CD4-positive, CD25-positive, alpha-beta regulatory T cell (primary cell): ENCODE data around the gene ALK. TPM values are rescaled to one million over a fixed set of nuclear protein-coding genes. Genes with fewer than 3 reads are reported as not detected.
A peak's percentile ranks its signal among the peaks of the same experiment; 100 is the strongest.

ENCODE experiments used
- ATAC-seq, 2 donors: fragments of 150-1000 bp; cut with Tn5 transposase; one replicate each; pipeline ENCODE4 v1.10.0; 2021; ENCODE audit warnings: low read depth in 2 of 2, moderate number of reproducible peaks in 2 of 2, moderate library complexity in 1 of 2
- DNase-seq, 3 donors: peaks; one replicate each; pipeline versions ENCODE4 v3.0.0 to v3.0.0-alpha.2; 2012 to 2022; ENCODE audit warnings: mixed read lengths in 1 of 3
- H3K27ac ChIP-seq: one replicate; pipeline ENCODE4 v1.7.0; 2013; ENCODE audit warnings: mild to moderate bottlenecking, low read length; ENCODE audit not compliant: insufficient read depth, poor library complexity, severe bottlenecking
- H3K27me3 ChIP-seq: one replicate; pipeline ENCODE4 v1.7.0; 2013; ENCODE audit warnings: low read length; ENCODE audit not compliant: control insufficient read depth, insufficient read depth
- H3K36me3 ChIP-seq: one replicate; pipeline ENCODE4 v1.7.0; 2013; ENCODE audit warnings: mild to moderate bottlenecking, low read length, moderate library complexity; ENCODE audit not compliant: control insufficient read depth, insufficient read depth
- H3K4me1 ChIP-seq: 2 replicates; pipeline ENCODE4 v1.7.0; 2013; ENCODE audit warnings: mild to moderate bottlenecking, low read length; ENCODE audit not compliant: insufficient read depth, control insufficient read depth, poor library complexity, severe bottlenecking
- H3K4me3 ChIP-seq: one replicate; pipeline ENCODE4 v1.7.0; 2013; ENCODE audit warnings: low read depth, mild to moderate bottlenecking, low read length, moderate library complexity
- H3K9me3 ChIP-seq, 2 experiments: 1 replicate in 1 of 2; 2 replicates in 1 of 2; pipeline ENCODE4 v1.7.0; 2013; ENCODE audit warnings: low read length in 2 of 2, mild to moderate bottlenecking in 1 of 2, moderate library complexity in 1 of 2; ENCODE audit not compliant: control insufficient read depth in 2 of 2
- H3K27ac Mint-ChIP-seq, 3 donors: one replicate each; pipeline ENCODE4 v1.8.0; 2020 to 2022; ENCODE audit warnings: mild to moderate bottlenecking in 3 of 3, mixed read lengths in 3 of 3, moderate library complexity in 2 of 3
- H3K27me3 Mint-ChIP-seq: one replicate; pipeline ENCODE4 v1.8.0; 2022; ENCODE audit warnings: mild to moderate bottlenecking, mixed read lengths
- H3K36me3 Mint-ChIP-seq: one replicate; pipeline ENCODE4 v1.8.0; 2020; ENCODE audit warnings: mixed read lengths
- H3K4me1 Mint-ChIP-seq, 4 donors: one replicate each; pipeline ENCODE4 v1.8.0; 2020 to 2022; ENCODE audit warnings: mixed read lengths in 4 of 4, mild to moderate bottlenecking in 1 of 4
- H3K4me3 Mint-ChIP-seq, 4 donors: one replicate each; pipeline ENCODE4 v1.8.0; 2020 to 2022; ENCODE audit warnings: mild to moderate bottlenecking in 4 of 4, mixed read lengths in 4 of 4, moderate library complexity in 3 of 4
- H3K9me3 Mint-ChIP-seq, 7 donors: one replicate each; pipeline ENCODE4 v1.8.0; 2020 to 2022; ENCODE audit warnings: mixed read lengths in 7 of 7, mild to moderate bottlenecking in 3 of 7, moderate library complexity in 2 of 7
- polyA plus RNA-seq, 4 donors: library from polyadenylated mRNA; unstranded; fragments of 300-500 nt; fragmentation: Illumina TruSeq; gene quantifications; one replicate each; pipeline ENCODE4 v1.2.3, GENCODE V29; 2021
- total RNA-seq: library from RNA; stranded (reverse); gene quantifications from one replicate; pipeline ENCODE4 v1.2.3, GENCODE V29; 2022

The ALK gene
- total and polyA plus RNA-seq, 5 donors from 2014 or later: not detected

DNA sequence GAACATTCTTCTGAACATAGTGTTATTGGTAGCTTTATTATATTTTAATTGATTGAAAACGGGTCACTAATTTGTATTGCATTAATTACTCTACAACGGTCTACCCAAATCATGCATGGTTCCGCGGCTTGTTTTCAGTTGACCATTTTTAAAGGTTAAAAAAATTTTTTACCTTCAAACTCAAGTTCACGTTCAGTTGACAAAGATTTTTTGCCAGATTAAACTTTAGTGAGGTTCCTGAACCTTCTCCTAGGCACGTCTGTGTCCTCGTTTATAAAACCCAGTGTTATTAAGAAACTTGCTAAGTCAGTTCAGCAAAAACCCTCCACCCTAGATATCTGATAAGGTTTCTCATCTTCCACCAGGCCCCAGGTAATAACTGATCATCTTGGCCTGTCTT is 331.2 kb downstream of the ALK start:
- H3K36me3 Mint-ChIP-seq: no peaks in the 10 kb centered on the region
- no peak for ATAC-seq

DNA sequence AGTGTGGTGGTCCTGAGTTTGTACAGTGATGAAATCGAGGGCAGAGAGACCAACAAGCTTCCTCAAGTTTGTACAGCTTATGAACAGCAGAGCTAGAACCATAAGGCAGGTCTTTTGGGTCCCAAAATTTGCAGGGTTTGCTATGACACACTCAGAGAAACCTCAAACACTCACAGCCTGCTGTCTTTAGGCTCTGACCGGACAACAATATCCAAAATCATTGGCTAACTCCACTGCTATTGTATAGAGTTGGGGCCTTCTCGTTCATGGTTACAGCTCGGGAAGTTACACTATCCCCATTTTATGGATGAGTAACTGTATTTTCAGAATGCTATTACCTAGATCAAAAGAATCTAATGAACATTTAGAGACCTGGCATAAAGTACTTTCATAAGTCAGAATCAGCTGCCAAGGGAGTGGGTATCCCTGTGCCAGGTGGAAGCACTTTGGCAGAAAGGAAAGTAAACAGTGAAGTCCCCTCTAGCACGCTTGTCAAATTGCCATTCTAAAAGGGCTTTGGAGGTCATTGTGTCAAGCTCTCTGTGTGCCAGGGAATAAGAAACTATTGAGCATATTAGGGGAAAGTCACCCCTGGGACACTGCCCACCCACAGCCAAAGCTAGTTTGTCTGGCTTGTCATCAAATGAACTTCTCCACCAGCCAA is 331.8 kb downstream of the ALK start:
- Histone ChIP-seq H3K4me1 (no peaks in the 10 kb centered on the region), H3K27ac (no peak overlapping the region), H3K36me3 (no peaks in the 10 kb centered on the region), H3K9me3 (no peaks in the 10 kb centered on the region), H3K4me3 (no peak overlapping the region), H3K27me3 (no peaks in the 10 kb centered on the region)
- Mint-ChIP-seq H3K4me1 (no peaks in the 10 kb centered on the region), H3K9me3 (no peaks in the 10 kb centered on the region), H3K27me3 (peaks cover 7% of the 10 kb centered on the region), H3K4me3 (no peak overlapping the region), H3K36me3 (no peaks in the 10 kb centered on the region), H3K27ac (no peak overlapping the region)
- DNase-seq: no peak
- no peak for ATAC-seq

More for the DNA sequence above, 331.2 kb downstream of the ALK start:
- Histone ChIP-seq H3K9me3 (no peaks in the 10 kb centered on the region), H3K27me3 (no peaks in the 10 kb centered on the region), H3K4me3 (no peak overlapping the region), H3K4me1 (no peaks in the 10 kb centered on the region), H3K36me3 (no peaks in the 10 kb centered on the region), H3K27ac (no peak overlapping the region)
- no peaks in the 10 kb centered on the region for H3K4me1 Mint-ChIP-seq
- no peaks in the 10 kb centered on the region for H3K9me3 Mint-ChIP-seq
- H3K27me3 Mint-ChIP-seq: peaks cover 7% of the 10 kb centered on the region
- no peak overlapping the region for H3K27ac Mint-ChIP-seq
- no peak for DNase-seq
- no peak overlapping the region for H3K4me3 Mint-ChIP-seq

DNA sequence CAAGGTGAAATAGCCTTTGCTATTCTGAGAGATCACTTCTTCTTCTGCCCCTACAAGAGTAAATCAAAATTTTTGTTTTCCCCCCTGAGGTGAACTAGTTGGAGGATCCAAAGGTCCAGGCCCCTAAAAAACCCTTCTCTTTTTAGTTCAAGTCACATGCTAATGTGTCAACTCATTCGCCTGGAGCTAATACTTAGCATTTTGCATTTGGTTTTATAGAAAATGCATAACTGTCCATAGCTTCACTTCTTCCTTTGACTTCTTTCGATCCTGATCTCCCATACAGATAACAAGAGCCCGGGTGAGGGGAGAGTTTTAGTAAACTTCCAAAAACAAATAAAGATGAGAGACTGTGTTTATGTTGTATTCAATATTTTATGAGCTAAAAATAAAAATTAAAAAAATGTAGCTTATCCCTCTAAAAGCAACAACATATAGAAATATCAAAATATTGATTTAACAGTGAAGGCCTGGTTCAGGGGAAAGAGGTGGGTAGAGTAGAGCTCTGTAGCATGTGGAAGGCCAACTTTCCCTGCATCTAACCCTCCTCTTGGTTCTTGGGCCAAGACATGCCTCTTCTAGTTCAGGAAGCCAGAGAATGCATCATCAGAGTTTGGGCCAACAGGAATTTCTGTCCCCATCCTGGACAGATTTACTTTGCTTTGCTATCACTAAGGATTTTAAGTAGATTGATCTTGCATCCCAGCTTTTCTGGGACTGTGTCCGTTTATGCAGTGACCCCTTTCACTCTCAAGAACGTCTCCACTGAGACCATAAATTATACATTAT is 333.8 kb downstream of the ALK start:
- H3K27ac Mint-ChIP-seq: no peak overlapping the region
- no peaks in the 10 kb centered on the region for H3K4me1 Mint-ChIP-seq
- Histone ChIP-seq H3K27me3 (no peaks in the 10 kb centered on the region), H3K4me3 (no peak overlapping the region), H3K36me3 (no peaks in the 10 kb centered on the region), H3K27ac (no peak overlapping the region), H3K4me1 (no peaks in the 10 kb centered on the region), H3K9me3 (no peaks in the 10 kb centered on the region)
- H3K4me3 Mint-ChIP-seq: no peak overlapping the region
- no peak for ATAC-seq
- peaks cover 7% of the 10 kb centered on the region for H3K27me3 Mint-ChIP-seq
- no peaks in the 10 kb centered on the region for H3K36me3 Mint-ChIP-seq
- DNase-seq: no peak
- H3K9me3 Mint-ChIP-seq: no peaks in the 10 kb centered on the region

DNA sequence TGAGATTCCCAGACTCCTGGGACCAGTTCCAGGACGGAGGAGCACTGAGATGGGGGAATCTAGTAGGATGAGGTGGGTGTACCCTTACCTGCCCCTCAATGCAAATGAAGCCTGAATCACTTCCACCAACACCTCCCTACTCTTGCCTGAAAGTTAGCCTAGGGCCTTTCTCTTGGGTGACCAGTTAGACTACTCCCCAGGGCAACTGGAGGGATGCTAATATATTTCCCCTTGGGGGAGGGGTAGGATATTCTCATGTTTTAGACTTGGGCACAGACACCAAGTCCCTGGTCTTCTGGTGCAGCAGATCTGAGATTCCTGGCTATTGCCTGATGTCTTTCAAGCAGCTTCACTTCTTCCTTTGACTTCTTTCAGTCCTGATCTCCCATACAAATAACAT is 334.5 kb downstream of the ALK start:
- H3K9me3 ChIP-seq: no peaks in the 10 kb centered on the region
- Mint-ChIP-seq H3K9me3 (no peaks in the 10 kb centered on the region), H3K27me3 (peaks cover 7% of the 10 kb centered on the region), H3K27ac (no peak overlapping the region), H3K4me3 (no peak overlapping the region), H3K4me1 (no peaks in the 10 kb centered on the region), H3K36me3 (no peaks in the 10 kb centered on the region)
- H3K4me3 ChIP-seq: no peak overlapping the region
- no peak for ATAC-seq
- H3K36me3 ChIP-seq: no peaks in the 10 kb centered on the region
- no peak for DNase-seq
- no peaks in the 10 kb centered on the region for H3K4me1 ChIP-seq
- H3K27ac ChIP-seq: no peak overlapping the region
- no peaks in the 10 kb centered on the region for H3K27me3 ChIP-seq

DNA sequence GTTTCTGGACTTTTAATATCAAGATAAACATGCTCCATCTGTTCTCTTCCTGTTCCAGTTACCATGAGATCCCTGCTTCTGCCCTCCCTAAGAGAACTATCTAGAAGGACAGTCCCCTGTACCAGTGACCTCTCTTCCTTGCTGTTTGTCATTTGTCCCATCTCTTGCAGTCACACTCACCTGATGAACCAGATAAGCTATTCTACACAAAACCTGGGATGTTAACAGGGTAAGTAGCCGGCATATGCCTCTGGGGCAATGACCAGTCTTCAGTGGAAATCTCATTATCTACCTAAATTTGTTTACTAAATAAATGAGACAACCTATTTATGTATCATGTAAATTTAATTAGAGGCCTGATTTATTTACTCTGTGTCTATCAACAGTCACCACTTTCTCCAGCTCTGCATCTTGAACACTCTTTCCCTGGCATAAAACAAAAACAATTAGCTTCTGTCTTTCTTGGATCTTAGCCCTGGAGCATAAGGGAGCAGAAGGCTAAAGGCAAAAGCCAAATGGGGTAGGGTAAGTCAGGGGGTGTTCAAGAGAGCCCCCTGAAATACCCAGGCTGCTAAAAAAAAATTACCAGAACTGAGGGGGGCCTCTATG is 337.7 kb downstream of the ALK start:
- Mint-ChIP-seq H3K36me3 (no peaks in the 10 kb centered on the region), H3K4me3 (no peak overlapping the region), H3K9me3 (no peaks in the 10 kb centered on the region), H3K27me3 (peaks cover 7% of the 10 kb centered on the region), H3K27ac (no peak overlapping the region), H3K4me1 (no peaks in the 10 kb centered on the region)
- DNase-seq: no peak
- Histone ChIP-seq H3K4me3 (no peak overlapping the region), H3K27me3 (no peaks in the 10 kb centered on the region), H3K36me3 (no peaks in the 10 kb centered on the region), H3K27ac (no peak overlapping the region), H3K9me3 (no peaks in the 10 kb centered on the region), H3K4me1 (no peaks in the 10 kb centered on the region)
- ATAC-seq: no peak

DNA sequence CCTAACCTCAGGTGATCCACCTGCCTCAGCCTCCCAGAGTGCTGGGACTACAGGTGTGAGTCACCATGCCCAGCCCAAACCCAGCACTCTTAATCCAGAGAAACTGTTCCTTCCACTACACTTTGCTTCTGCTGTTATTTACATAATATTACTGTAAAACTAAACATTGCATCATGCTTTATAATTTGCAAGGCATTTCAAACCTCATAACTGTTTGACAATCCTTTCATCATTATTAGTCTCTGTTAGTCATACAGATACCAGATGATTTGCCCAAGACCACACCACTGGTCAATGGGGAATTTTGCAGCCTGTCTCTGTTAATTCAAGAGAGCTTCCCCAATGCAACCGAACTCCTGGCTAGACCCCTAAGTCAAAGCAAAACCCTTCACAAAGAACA is 338.3 kb downstream of the ALK start:
- no peaks in the 10 kb centered on the region for H3K4me1 Mint-ChIP-seq
- Histone ChIP-seq H3K27ac (no peak overlapping the region), H3K27me3 (no peaks in the 10 kb centered on the region), H3K36me3 (no peaks in the 10 kb centered on the region), H3K4me3 (no peak overlapping the region), H3K9me3 (no peaks in the 10 kb centered on the region), H3K4me1 (no peaks in the 10 kb centered on the region)
- ATAC-seq (no peak), DNase-seq (no peak)
- no peak overlapping the region for H3K27ac Mint-ChIP-seq
- H3K27me3 Mint-ChIP-seq: peaks cover 7% of the 10 kb centered on the region
- no peaks in the 10 kb centered on the region for H3K9me3 Mint-ChIP-seq
- no peak overlapping the region for H3K4me3 Mint-ChIP-seq
- H3K36me3 Mint-ChIP-seq: no peaks in the 10 kb centered on the region

DNA sequence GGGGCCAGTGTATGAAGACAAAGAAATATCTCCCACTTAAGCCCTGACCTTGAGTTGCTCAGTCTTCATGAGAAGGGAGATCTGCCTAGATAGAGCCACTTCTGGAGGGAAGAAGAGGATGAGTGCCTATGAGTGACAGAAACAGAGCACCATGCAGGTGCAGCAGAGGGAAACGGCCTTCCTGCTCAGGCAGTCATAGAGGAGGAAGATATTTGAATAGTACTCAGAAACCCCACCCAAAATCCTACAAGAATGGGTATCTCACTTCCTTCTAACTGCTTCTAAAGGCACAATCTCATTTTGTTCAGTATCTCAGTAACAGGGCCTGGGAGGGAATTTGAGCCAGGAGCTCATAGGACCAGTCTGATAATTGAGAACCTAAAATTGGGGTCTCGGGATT is 339.3 kb downstream of the ALK start:
- no peaks in the 10 kb centered on the region for H3K27me3 ChIP-seq
- no peaks in the 10 kb centered on the region for H3K9me3 ChIP-seq
- no peaks in the 10 kb centered on the region for H3K9me3 Mint-ChIP-seq
- H3K27ac Mint-ChIP-seq: no peak overlapping the region
- H3K27me3 Mint-ChIP-seq: peaks cover 4% of the 10 kb centered on the region
- H3K36me3 Mint-ChIP-seq: no peaks in the 10 kb centered on the region
- H3K4me3 ChIP-seq: no peak overlapping the region
- no peaks in the 10 kb centered on the region for H3K36me3 ChIP-seq
- no peaks in the 10 kb centered on the region for H3K4me1 ChIP-seq
- H3K4me1 Mint-ChIP-seq: no peaks in the 10 kb centered on the region
- no peak for ATAC-seq
- peak in 1 of 3 donors; percentile 32 for DNase-seq
- no peak overlapping the region for H3K27ac ChIP-seq
- H3K4me3 Mint-ChIP-seq: no peak overlapping the region
